Measurements from ENCODE around the gene ABTB1.

DNA sequence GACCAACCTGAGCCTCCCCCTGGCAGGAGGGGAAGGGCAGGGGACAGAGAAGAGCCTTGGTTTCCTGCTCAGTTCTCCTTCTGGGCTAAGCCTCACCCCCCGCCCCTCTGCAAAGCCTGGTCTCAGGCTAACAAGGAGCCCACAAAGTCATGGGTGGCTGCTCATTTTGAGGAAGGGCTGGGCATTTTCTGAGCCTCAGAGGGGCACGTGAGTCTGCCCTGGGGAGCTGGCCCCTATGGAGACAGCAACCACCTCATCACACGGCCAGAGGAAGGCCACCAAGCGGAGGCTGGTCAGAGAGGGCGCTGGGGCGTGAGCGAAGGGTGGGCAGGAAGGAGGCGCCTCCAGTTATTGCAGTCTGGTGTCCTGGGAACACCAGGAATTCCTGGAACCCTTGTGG, 18.7 kb downstream of the ABTB1 start:
- TF ChIP-seq CTCF (conservative IDR thresholded peaks at IDR 0.05; ENCODE audit: low read depth, low read length) (no peak), EZH2phosphoT487 (IDR thresholded peaks at IDR 0.05; ENCODE audit: borderline replicate concordance, low read length) (no peak)
